ENCODE results near the gene TXNDC11.

GRCh38 chr16:11630768-11631056 lies 111.9 kb downstream of the TXNDC11 start:
- TF ChIP-seq ZNF274 (IDR thresholded peaks at IDR 0.05; ENCODE audit: insufficient read depth, insufficient read length), result no peak
- no peak for TF ChIP-seq POLR2A (IDR thresholded peaks at IDR 0.05; ENCODE audit: low read depth, low read length)
- TF ChIP-seq JUND (IDR thresholded peaks at IDR 0.05; ENCODE audit: low read depth, low read length), result no peak
- TF ChIP-seq CTCF (IDR thresholded peaks at IDR 0.05 in 2 of 3, conservative IDR thresholded peaks at IDR 0.05 in 1 of 3; ENCODE audit: control insufficient read depth in 2 of 3, extremely low read depth in 1 of 3, insufficient read depth in 1 of 3, low read depth in 3 of 3, low read length in 3 of 3), result no peak
- TF ChIP-seq CREB1 (IDR thresholded peaks at IDR 0.05; ENCODE audit: low read depth), result no peak
- no peak for TF ChIP-seq YY1 (IDR thresholded peaks at IDR 0.05; ENCODE audit: low read depth, low read length)
- TF ChIP-seq ZBTB33 (IDR thresholded peaks at IDR 0.05), result no peak
